GM18873 (cell line): Measurements from ENCODE around the gene ADCK1.
"Not testable (repeated sequence)": the region's sequence is repeated elsewhere in the genome, so short reads cannot be mapped to it uniquely, and the experiment has no call there.

Experiments
- ATAC-seq: cut with Tn5 transposase; IDR thresholded peaks from one replicate; pipeline ENCODE4 v1.9.1; 2021; ENCODE audit warnings: mild to moderate bottlenecking, moderate library complexity, moderate number of reproducible peaks; ENCODE audit not compliant: unreplicated experiment, low FRiP score

The ADCK1 gene

GRCh38 chr14:77892381-77892871 lies 92.5 kb downstream of the ADCK1 start:
- no peak for ATAC-seq

- ATAC-seq = no peak
Measured at GRCh38 chr14:77892890-77893484, 93.1 kb downstream of the ADCK1 start.

GRCh38 chr14:77897374-77897773 lies 97.5 kb downstream of the ADCK1 start:
- no peak for ATAC-seq

GRCh38 chr14:77902811-77903210 lies 102.9 kb downstream of the ADCK1 start:
- no peak for ATAC-seq

- ATAC-seq = no peak
Measured at GRCh38 chr14:77903221-77903620, 103.3 kb downstream of the ADCK1 start.

GRCh38 chr14:77903937-77904617 lies 104.2 kb downstream of the ADCK1 start:
- no peak for ATAC-seq

- ATAC-seq = no peak
Measured at GRCh38 chr14:77906446-77906845, 106.5 kb downstream of the ADCK1 start.

GRCh38 chr14:77908847-77909246 lies 108.9 kb downstream of the ADCK1 start:
- no peak for ATAC-seq

GRCh38 chr14:77909911-77910310 lies 110.0 kb downstream of the ADCK1 start:
- ATAC-seq = no peak

- no peak for ATAC-seq
Measured at GRCh38 chr14:77910506-77910905, 110.6 kb downstream of the ADCK1 start.

GRCh38 chr14:77911356-77911755 lies 111.4 kb downstream of the ADCK1 start:
- ATAC-seq = no peak

GRCh38 chr14:77912754-77913556 lies 113.0 kb downstream of the ADCK1 start:
- no peak for ATAC-seq

GRCh38 chr14:77914073-77914721 lies 114.3 kb downstream of the ADCK1 start:
- ATAC-seq = no peak

GRCh38 chr14:77915390-77915789 lies 115.5 kb downstream of the ADCK1 start:
- ATAC-seq = not testable (repeated sequence)

GRCh38 chr14:77917491-77918201 lies 117.7 kb downstream of the ADCK1 start:
- no peak for ATAC-seq

GRCh38 chr14:77918448-77918847 lies 118.5 kb downstream of the ADCK1 start:
- no peak for ATAC-seq

- ATAC-seq = no peak
Measured at GRCh38 chr14:77920312-77920711, 120.4 kb downstream of the ADCK1 start.

- ATAC-seq = no peak
Measured at GRCh38 chr14:77921818-77922217, 121.9 kb downstream of the ADCK1 start.

GRCh38 chr14:77923131-77923936 lies 123.4 kb downstream of the ADCK1 start:
- ATAC-seq = no peak
